Transverse colon (tissue), 4 donors: ENCODE results near the gene PKMYT1.

Experiments
- CTCF ChIP-seq, 5 experiments: fragments of 200-600 bp in 3 of 5; fragments of 450-650 bp in 2 of 5; sonication (generic) in 3 of 5; IDR thresholded peaks; 1 replicate in 2 of 5; 2 replicates in 3 of 5; pipeline ENCODE4 v1.5.1; 2016 to 2017; ENCODE audit warnings: antibody characterized with exemption in 5 of 5, inconsistent platforms in 3 of 5, mild to moderate bottlenecking in 2 of 5, moderate library complexity in 1 of 5
- POLR2A ChIP-seq: fragments of 450-650 bp; IDR thresholded peaks from one replicate; pipeline ENCODE4 v1.6.1; 2016; ENCODE audit warnings: antibody characterized with exemption, mild to moderate bottlenecking, moderate library complexity
- POLR2AphosphoS5 ChIP-seq, 3 donors: sonication (generic); formaldehyde crosslinking; IDR thresholded peaks; one replicate each; pipeline ENCODE4 v1.6.1; 2016; ENCODE audit warnings: antibody characterized with exemption in 3 of 3

- no peak for TF ChIP-seq CTCF (IDR thresholded peaks at IDR 0.05)
- no peak for TF ChIP-seq POLR2AphosphoS5 (IDR thresholded peaks at IDR 0.05)
- TF ChIP-seq POLR2A = no peak
These were observed 5.8 kb downstream of the PKMYT1 start for GRCh38 chr16:2974319-2975056.
